A673 (cell line): ENCODE measurements around the gene MMP27. TPM values are rescaled to one million over a fixed set of nuclear protein-coding genes. Genes with fewer than 3 reads are reported as not detected.

Source experiments
- BruUV-seq: library from RNA; stranded (reverse); fragments of 400-500 nt; replicated peaks from 2 replicates; lab custom pipeline; 2021; lab: Mats Ljungman, UMichigan
- CTCF ChIA-PET: fragments of 300-600 bp; sonication (Branson Sonifier 250); formaldehyde crosslinking; loops from one replicate; lab custom pipeline; 2022; ENCODE audit warnings: antibody characterized with exemption; lab: Charles Lee
- POLR2A ChIA-PET: fragments of 300-600 bp; sonication (Branson Sonifier 250); formaldehyde crosslinking; loops from one replicate; lab custom pipeline; 2022; ENCODE audit warnings: antibody characterized with exemption; ENCODE audit not compliant: low non-redundant PET; lab: Charles Lee
- DNase-seq: peaks from one replicate; pipeline ENCODE4 v3.0.0-alpha.2; 2015; ENCODE audit warnings: low spot score
- H3K27ac ChIP-seq: fragments of 200-600 bp; sonication (generic); 2 replicates; pipeline ENCODE4 v1.5.1; 2016; ENCODE audit warnings: mixed run types, low read depth, mild to moderate bottlenecking, mixed read lengths, antibody characterized with exemption, low read length; ENCODE audit not compliant: poor library complexity, severe bottlenecking
- H3K27me3 ChIP-seq: fragments of 200-600 bp; sonication (generic); replicated peaks from 2 replicates; pipeline ENCODE4 v1.6.1; 2017; ENCODE audit warnings: mixed run types, low read depth, mild to moderate bottlenecking, mixed read lengths, antibody characterized with exemption, low read length; ENCODE audit not compliant: insufficient read depth, poor library complexity
- H3K36me3 ChIP-seq: fragments of 200-600 bp; sonication (generic); 2 replicates; pipeline ENCODE4 v1.6.1; 2016; ENCODE audit warnings: mixed run types, mild to moderate bottlenecking, mixed read lengths, antibody characterized with exemption, low read length; ENCODE audit not compliant: insufficient read depth, poor library complexity, severe bottlenecking
- H3K4me1 ChIP-seq: fragments of 200-600 bp; sonication (generic); 2 replicates; pipeline ENCODE4 v1.6.1; 2017; ENCODE audit warnings: mixed run types, mild to moderate bottlenecking, mixed read lengths, antibody characterized with exemption, low read length; ENCODE audit not compliant: insufficient read depth, poor library complexity, severe bottlenecking
- H3K4me3 ChIP-seq: fragments of 200-600 bp; sonication (generic); 2 replicates; pipeline ENCODE4 v1.5.1; 2016; ENCODE audit warnings: low read depth, mixed run types, mild to moderate bottlenecking, mixed read lengths, low read length; ENCODE audit not compliant: poor library complexity, severe bottlenecking
- H3K9me3 ChIP-seq: fragments of 200-600 bp; sonication (generic); 2 replicates; pipeline ENCODE4 v1.6.1; 2016; ENCODE audit warnings: mixed run types, low read depth, mild to moderate bottlenecking, mixed read lengths, antibody characterized with exemption, low read length; ENCODE audit not compliant: poor library complexity, severe bottlenecking
- EZH2 ChIP-seq: fragments of 200-600 bp; sonication (generic); IDR thresholded peaks from 2 replicates; pipeline ENCODE4 v1.6.1; 2017; ENCODE audit warnings: borderline replicate concordance, low read depth, mild to moderate bottlenecking, mixed read lengths, antibody characterized with exemption, low read length; ENCODE audit not compliant: poor library complexity, severe bottlenecking
- intact Hi-C: fragments of 100-400 bp; cut with micrococcal nuclease; formaldehyde crosslinking; loops from one replicate; pipeline ENCODE4 v1.10.0; 2022; ENCODE audit not compliant: unreplicated experiment
- total RNA-seq: library from RNA; stranded (reverse); gene quantifications from 2 replicates; pipeline ENCODE4 v1.2.3, GENCODE V29; 2021
- TF ChIP-seq, protein P1 (sequence below): fragments of 300-800, 200-600 bp; sonication (generic); conservative IDR thresholded peaks from 2 replicates; pipeline ENCODE4 v1.5.1; 2017; ENCODE audit warnings: low read depth, mild to moderate bottlenecking, antibody characterized with exemption, low read length, moderate library complexity, mixed read lengths

MMP27 gene
- total RNA-seq, 1 experiment from 2014 or later: not detected

DNA sequence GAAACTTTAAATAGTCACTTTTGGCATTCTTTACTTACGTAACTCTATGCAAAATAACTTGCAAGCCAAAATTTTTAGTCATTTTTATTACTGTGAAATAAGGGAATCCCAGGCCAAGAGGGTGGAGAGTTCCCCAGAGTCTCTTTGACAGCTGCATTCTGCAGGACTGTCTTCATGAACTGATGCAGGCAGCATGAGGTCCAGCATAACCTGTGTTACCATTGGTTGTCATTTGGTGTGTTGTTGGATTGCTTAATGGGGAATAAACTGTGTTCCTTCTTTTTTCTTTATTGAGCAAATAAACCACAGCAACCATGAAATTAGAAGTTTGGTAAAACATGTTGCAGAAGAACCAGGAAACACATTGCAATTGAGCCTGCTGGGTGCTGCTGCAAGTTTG lies 24.6 kb downstream of the MMP27 start:
- BruUV-seq: no TSS peak
- no peaks in the 10 kb centered on the region for H3K4me1 ChIP-seq
- no peak overlapping the region for H3K4me3 ChIP-seq
- CTCF ChIA-PET: no interaction called here
- H3K27ac ChIP-seq: no peak overlapping the region
- POLR2A ChIA-PET: no interaction called here
- no peak for DNase-seq
- H3K9me3 ChIP-seq: no peaks in the 10 kb centered on the region
- intact Hi-C loops: no loop called here
- H3K36me3 ChIP-seq: no peaks in the 10 kb centered on the region
- TF ChIP-seq, protein P1, sequence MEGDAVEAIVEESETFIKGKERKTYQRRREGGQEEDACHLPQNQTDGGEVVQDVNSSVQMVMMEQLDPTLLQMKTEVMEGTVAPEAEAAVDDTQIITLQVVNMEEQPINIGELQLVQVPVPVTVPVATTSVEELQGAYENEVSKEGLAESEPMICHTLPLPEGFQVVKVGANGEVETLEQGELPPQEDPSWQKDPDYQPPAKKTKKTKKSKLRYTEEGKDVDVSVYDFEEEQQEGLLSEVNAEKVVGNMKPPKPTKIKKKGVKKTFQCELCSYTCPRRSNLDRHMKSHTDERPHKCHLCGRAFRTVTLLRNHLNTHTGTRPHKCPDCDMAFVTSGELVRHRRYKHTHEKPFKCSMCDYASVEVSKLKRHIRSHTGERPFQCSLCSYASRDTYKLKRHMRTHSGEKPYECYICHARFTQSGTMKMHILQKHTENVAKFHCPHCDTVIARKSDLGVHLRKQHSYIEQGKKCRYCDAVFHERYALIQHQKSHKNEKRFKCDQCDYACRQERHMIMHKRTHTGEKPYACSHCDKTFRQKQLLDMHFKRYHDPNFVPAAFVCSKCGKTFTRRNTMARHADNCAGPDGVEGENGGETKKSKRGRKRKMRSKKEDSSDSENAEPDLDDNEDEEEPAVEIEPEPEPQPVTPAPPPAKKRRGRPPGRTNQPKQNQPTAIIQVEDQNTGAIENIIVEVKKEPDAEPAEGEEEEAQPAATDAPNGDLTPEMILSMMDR: no peak
- TF ChIP-seq EZH2: no peak
- H3K27me3 ChIP-seq: no peaks in the 10 kb centered on the region

DNA sequence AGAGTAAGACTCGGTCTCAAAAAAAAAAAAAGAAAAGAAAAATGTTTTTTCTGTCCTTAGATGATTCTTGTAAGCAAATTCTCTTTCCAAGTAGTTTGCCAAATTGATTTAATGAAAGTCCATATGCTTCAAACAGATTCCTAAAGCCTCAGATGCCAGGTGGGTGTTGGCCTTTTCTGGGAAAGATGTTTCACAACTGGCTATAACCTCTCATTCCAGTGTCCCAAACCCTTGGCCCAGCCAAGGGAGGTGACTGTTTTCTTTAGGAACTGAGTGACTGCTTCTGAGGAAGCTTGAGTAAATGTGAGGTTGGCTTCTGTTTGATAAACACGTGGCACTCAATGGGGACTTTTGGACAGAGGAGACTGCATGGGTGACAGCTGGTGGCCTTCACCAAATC lies 27.5 kb downstream of the MMP27 start:
- ChIA-PET POLR2A (no interaction called here), CTCF (no interaction called here)
- H3K27ac ChIP-seq: no peak overlapping the region
- H3K9me3 ChIP-seq: no peaks in the 10 kb centered on the region
- no peaks in the 10 kb centered on the region for H3K36me3 ChIP-seq
- intact Hi-C loops: no loop called here
- no peak for DNase-seq
- H3K4me1 ChIP-seq: no peaks in the 10 kb centered on the region
- TF ChIP-seq EZH2: no peak
- TF ChIP-seq, protein P1: no peak
- no TSS peak for BruUV-seq
- H3K4me3 ChIP-seq: no peak overlapping the region
- no peaks in the 10 kb centered on the region for H3K27me3 ChIP-seq

DNA sequence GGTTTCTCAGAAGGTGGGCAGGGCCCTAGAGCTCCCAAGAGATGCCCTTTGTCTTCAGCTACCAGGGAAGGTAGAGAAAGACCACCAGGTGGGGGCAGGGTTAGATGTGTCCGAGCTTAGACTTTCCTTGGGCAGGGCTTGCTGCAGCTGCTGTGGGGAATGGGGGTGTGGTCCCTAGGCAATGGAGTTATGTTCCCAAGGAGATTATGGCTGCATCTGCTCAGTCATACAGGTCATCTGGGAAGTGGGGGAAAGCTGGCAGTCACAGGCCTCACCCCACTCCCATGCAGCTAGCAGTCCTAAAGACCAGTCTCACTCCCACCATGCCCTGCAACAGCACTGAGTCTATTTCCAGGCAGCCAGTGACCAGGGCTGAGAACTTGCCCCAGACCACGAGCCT lies 29.5 kb downstream of the MMP27 start:
- no peak overlapping the region for H3K4me3 ChIP-seq
- ChIA-PET POLR2A (no interaction called here), CTCF (no interaction called here)
- no peaks in the 10 kb centered on the region for H3K27me3 ChIP-seq
- intact Hi-C loops: no loop called here
- H3K27ac ChIP-seq: no peak overlapping the region
- H3K9me3 ChIP-seq: no peaks in the 10 kb centered on the region
- DNase-seq: no peak
- BruUV-seq: no TSS peak
- no peak for TF ChIP-seq EZH2
- TF ChIP-seq, protein P1: no peak
- no peaks in the 10 kb centered on the region for H3K4me1 ChIP-seq
- no peaks in the 10 kb centered on the region for H3K36me3 ChIP-seq
